GM18868 (cell line): ENCODE data around the gene OR11G2.
"Not testable (repeated sequence)": the region's sequence is repeated elsewhere in the genome, so short reads cannot be mapped to it uniquely, and the experiment has no call there.

ENCODE experiments used
- ATAC-seq: cut with Tn5 transposase; IDR thresholded peaks from one replicate; pipeline ENCODE4 v1.9.1; 2021; ENCODE audit warnings: mild to moderate bottlenecking, moderate library complexity; ENCODE audit not compliant: unreplicated experiment

Gene OR11G2

DNA sequence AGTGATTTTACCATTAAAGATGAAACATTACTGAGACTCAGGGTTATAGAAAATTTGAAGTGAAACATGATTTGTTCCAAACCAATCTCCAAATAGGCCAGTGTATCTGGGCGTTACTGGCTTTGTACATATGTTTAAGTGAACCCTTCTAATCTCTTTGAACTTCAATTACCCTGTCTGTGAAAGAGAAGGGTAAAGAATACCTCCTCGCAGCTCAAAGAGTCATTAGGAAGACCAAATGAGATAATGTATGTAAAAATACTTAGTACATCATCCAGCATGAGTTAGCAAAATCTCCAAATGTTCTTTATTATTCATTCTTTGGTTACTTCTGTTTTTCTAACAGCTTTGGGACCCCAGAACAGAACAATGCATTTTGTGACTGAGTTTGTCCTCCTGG lies 32.7 kb downstream of the OR11G2 start, which contains the start of gene OR11H6:
OR11H6 (plus strand) TSS at position 301 of the 400 bp plus-strand sequence; CDS start at position 301, 0 bp downstream.
- no peak for ATAC-seq

DNA sequence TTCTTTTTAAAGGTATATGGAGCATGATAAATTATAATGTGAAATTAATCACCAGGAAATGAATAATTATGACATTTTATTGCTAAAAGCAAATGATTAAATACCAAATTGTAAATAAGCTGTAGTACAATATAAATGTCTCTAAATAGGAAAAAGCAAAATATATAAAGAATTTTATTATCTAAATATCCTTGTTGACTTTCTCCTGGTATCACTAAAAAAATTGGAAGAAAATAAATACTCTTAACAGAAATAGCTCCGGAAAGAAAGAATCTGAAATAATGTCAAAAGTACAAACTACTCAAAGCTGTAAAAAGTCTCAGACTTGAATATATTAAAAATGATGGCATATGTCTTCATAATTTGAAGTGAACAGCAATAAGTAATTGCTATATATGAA lies 38.0 kb downstream of the OR11G2 start, which contains the start of gene OR11H7:
OR11H7 (plus strand) TSS at position 301 of the 400 bp plus-strand sequence.
- ATAC-seq = no peak

DNA sequence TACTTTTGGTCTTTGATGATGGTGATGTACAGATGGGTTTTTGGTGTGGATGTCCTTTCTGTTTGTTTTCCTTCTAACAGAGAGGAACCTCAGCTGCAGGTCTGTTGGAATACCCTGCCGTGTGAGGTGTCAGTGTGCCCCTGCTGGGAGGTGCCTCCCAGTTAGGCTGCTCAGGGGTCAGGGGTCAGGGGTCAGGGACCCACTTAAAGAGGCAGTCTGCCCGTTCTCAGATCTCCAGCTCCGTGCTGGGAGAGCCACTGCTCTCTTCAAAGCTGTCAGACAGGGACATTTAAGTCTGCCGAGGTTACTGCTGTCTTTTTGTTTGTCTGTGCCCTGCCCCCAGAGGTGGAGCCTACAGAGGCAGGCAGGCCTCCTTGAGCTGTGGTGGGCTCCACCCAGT lies 44.7 kb downstream of the OR11G2 start:
- ATAC-seq = not testable (repeated sequence)

DNA sequence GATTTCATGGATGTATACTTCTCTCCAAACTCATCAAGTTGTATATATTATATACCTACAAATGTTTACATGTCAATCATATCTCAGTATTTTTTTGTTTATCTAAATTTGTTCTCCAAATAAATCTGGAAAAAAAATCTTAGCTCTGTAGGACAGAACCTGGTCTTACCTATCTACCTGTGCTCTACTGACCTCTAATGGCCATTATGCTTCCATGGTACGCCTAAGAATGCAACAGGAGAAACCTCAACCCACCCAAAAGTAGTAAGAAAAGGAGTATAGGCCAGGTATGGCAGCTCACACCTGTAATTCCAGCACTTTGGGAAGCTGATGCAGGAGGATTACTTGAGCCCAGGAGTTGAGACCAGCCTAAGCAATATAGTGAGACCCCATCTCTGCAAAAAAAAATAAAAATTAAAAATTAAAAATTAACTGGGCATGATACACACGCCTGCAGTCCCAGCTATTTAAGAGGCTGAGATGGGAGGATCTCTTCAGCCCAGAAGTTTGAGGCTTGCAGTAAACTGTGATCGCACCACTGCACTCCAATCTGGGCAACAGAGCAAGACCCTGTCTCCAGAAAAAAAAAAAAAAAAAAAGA lies 57.0 kb downstream of the OR11G2 start:
- ATAC-seq = no peak
